KMS-11 (cell line): ENCODE data around the gene GPC1.

Source experiments
- H2AFZ ChIP-seq: fragments of 200-600 bp; sonication (generic); 2 replicates; pipeline ENCODE4 v1.6.1; 2016; ENCODE audit warnings: antibody characterized with exemption, mixed run types, low read depth
- H3K27ac ChIP-seq: fragments of 200-600 bp; sonication (generic); 2 replicates; pipeline ENCODE4 v1.6.1; 2016; ENCODE audit warnings: mild to moderate bottlenecking, mixed run types
- H3K27me3 ChIP-seq: fragments of 200-600 bp; sonication (generic); 2 replicates; pipeline ENCODE4 v1.6.1; 2017; ENCODE audit warnings: mild to moderate bottlenecking, low read depth, mixed run types, moderate library complexity; ENCODE audit not compliant: insufficient read depth
- H3K36me3 ChIP-seq: fragments of 200-600 bp; sonication (generic); 2 replicates; pipeline ENCODE4 v1.6.1; 2017; ENCODE audit warnings: mild to moderate bottlenecking, mixed run types; ENCODE audit not compliant: insufficient read depth
- H3K4me1 ChIP-seq: fragments of 200-600 bp; sonication (generic); 2 replicates; pipeline ENCODE4 v1.6.1; 2016; ENCODE audit warnings: mild to moderate bottlenecking, low read depth, mixed run types; ENCODE audit not compliant: poor library complexity, severe bottlenecking
- H3K4me2 ChIP-seq: fragments of 200-600 bp; sonication (generic); 2 replicates; pipeline ENCODE4 v1.7.0; 2016; ENCODE audit warnings: mild to moderate bottlenecking, mixed run types
- H3K4me3 ChIP-seq: fragments of 200-600 bp; sonication (generic); IDR thresholded peaks from 2 replicates; pipeline ENCODE4 v1.6.1; 2017; ENCODE audit warnings: low read depth, low read length, mixed read lengths; ENCODE audit not compliant: insufficient read depth
- H3K79me2 ChIP-seq: fragments of 200-600 bp; sonication (generic); 2 replicates; pipeline ENCODE4 v1.6.1; 2016; ENCODE audit warnings: low read depth, mixed run types; ENCODE audit not compliant: insufficient read depth
- H3K9ac ChIP-seq: fragments of 200-600 bp; sonication (generic); 2 replicates; pipeline ENCODE4 v1.6.1; 2016; ENCODE audit warnings: mild to moderate bottlenecking, mixed run types
- H4K20me1 ChIP-seq: fragments of 200-600 bp; sonication (generic); 2 replicates; pipeline ENCODE4 v1.6.1; 2016; ENCODE audit warnings: mild to moderate bottlenecking, mixed run types; ENCODE audit not compliant: insufficient read depth
- TF ChIP-seq, protein P1 (sequence below): fragments of 200-600 bp; sonication (generic); conservative IDR thresholded peaks from 2 replicates; pipeline ENCODE4 v1.6.1; 2017; ENCODE audit warnings: low read depth, mild to moderate bottlenecking, antibody characterized with exemption, low read length, moderate library complexity, mixed read lengths

GPC1 gene

DNA sequence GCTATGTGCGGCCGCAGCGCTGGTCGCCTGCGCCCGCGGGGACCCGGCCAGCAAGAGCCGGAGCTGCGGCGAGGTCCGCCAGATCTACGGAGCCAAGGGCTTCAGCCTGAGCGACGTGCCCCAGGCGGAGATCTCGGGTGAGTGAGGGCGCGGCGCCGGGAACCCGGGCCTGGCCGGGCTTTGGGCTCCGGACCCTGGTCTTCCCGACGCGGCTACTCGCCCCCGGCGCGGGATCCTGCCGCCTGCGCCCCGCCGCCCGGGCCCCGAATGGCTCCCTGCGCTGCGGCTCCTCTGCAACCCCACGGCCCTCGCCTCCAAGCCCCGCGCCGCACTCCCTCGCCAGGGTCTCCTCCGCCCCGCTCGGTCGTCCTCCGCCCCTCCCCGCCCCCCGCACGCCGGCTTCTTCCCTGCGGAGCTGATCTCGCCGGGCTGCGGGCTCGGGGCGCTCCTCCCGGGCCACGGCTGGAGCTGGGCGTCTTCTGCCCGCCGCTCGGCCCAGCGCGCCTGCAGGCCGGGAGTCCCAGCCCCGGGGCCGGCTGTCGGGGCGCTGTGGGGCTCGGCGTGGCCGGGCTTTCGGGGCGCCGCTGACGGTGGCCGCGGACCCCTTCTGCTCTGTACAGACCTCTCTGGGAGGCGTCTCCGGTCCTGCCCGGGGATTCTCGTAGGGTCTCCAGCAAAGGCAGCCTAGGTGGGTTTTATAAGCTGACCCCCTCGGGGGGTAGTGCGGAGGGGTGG lies 652 bp downstream of the GPC1 start:
- H3K4me3 ChIP-seq, result no peak overlapping the region
- H3K27ac ChIP-seq, result no peak overlapping the region
- no peaks in the 10 kb centered on the region for H3K36me3 ChIP-seq
- H3K4me2 ChIP-seq, result no peak overlapping the region
- H3K4me1 ChIP-seq, result no peaks in the 10 kb centered on the region
- H3K79me2 ChIP-seq, result no peaks in the 10 kb centered on the region
- no peaks in the 10 kb centered on the region for H4K20me1 ChIP-seq
- no peak overlapping the region for H3K9ac ChIP-seq
- TF ChIP-seq, protein P1, sequence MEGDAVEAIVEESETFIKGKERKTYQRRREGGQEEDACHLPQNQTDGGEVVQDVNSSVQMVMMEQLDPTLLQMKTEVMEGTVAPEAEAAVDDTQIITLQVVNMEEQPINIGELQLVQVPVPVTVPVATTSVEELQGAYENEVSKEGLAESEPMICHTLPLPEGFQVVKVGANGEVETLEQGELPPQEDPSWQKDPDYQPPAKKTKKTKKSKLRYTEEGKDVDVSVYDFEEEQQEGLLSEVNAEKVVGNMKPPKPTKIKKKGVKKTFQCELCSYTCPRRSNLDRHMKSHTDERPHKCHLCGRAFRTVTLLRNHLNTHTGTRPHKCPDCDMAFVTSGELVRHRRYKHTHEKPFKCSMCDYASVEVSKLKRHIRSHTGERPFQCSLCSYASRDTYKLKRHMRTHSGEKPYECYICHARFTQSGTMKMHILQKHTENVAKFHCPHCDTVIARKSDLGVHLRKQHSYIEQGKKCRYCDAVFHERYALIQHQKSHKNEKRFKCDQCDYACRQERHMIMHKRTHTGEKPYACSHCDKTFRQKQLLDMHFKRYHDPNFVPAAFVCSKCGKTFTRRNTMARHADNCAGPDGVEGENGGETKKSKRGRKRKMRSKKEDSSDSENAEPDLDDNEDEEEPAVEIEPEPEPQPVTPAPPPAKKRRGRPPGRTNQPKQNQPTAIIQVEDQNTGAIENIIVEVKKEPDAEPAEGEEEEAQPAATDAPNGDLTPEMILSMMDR, result no peak
- peaks cover 44% of the 10 kb centered on the region; the same call in 1 of the 2 replicates for H3K27me3 ChIP-seq
- H2AFZ ChIP-seq, result peak overlapping the region; percentile 61

DNA sequence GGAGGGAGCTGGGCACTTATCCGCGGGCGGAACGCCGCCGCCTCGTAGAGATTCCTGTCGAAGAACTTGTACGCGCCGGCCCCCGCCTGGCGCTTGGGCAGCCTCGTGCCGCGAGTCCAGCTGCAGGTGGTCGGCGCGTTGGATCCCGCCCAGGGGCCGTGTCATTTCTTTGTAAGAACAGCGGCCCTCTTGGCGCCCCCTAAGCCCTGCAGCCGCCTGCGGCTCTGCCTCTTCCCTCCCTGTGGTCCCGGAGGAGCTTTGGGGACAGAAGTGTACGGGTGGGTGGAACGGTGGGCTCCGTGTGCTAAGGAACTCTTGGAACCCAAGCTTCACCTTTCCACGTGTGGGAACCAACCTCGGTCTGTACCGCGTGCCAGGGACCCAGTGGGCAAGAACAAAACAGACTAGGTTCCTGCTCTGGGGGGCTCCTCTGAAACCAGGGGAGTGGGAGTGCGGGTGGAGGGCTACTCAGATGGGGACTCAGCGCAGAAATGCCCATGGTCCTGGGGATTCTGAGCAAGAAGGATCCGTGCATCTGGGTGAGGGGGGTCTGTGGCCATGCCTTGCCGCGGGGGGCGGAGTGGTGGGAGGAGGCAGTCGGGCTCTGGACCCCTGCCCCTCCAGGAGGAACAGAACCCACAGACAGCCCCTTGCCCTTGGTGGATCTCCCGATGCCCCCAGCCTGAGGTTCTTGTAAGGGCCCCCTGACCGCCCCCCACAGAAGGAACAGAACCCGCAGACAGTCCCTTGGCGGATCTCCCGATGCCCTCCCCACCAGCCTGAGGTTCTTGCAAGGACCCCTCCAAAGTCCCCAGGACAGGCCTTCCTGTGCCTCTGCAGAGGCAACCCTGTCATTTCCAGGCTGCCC lies 1.5 kb downstream of the GPC1 start:
- no peaks in the 10 kb centered on the region for H3K4me1 ChIP-seq
- no peaks in the 10 kb centered on the region for H3K79me2 ChIP-seq
- H3K9ac ChIP-seq, result no peak overlapping the region
- H3K27ac ChIP-seq, result no peak overlapping the region
- peaks cover 45% of the 10 kb centered on the region; the same call in 1 of the 2 replicates for H3K27me3 ChIP-seq
- H2AFZ ChIP-seq, result no peak overlapping the region
- no peaks in the 10 kb centered on the region for H3K36me3 ChIP-seq
- H4K20me1 ChIP-seq, result no peaks in the 10 kb centered on the region
- H3K4me3 ChIP-seq, result no peak overlapping the region
- TF ChIP-seq, protein P1, result no peak
- no peak overlapping the region for H3K4me2 ChIP-seq

DNA sequence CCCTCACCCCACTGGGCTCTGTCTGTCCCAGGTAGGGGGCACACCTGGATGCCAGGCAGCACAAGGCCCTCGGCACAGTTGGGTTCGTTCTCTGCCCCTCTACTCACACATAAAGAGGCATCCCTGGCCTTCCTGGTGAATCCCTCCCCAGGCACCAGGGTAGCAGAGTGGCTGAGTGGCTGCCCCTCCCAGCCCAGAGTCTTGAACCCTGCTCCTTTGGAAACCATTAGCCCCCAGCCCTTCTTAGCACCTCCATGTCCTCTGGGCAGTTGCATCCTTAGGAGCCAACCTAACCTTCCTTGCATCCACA lies 2.0 kb downstream of the GPC1 start:
- Histone ChIP-seq H3K4me2 (no peak overlapping the region), H3K27me3 (peaks cover 50% of the 10 kb centered on the region; the same call in 1 of the 2 replicates), H3K4me1 (no peaks in the 10 kb centered on the region), H2AFZ (no peak overlapping the region), H3K4me3 (no peak overlapping the region), H3K79me2 (no peaks in the 10 kb centered on the region), H4K20me1 (no peaks in the 10 kb centered on the region), H3K27ac (no peak overlapping the region), H3K36me3 (no peaks in the 10 kb centered on the region), H3K9ac (no peak overlapping the region)
- TF ChIP-seq, protein P1, result no peak

DNA sequence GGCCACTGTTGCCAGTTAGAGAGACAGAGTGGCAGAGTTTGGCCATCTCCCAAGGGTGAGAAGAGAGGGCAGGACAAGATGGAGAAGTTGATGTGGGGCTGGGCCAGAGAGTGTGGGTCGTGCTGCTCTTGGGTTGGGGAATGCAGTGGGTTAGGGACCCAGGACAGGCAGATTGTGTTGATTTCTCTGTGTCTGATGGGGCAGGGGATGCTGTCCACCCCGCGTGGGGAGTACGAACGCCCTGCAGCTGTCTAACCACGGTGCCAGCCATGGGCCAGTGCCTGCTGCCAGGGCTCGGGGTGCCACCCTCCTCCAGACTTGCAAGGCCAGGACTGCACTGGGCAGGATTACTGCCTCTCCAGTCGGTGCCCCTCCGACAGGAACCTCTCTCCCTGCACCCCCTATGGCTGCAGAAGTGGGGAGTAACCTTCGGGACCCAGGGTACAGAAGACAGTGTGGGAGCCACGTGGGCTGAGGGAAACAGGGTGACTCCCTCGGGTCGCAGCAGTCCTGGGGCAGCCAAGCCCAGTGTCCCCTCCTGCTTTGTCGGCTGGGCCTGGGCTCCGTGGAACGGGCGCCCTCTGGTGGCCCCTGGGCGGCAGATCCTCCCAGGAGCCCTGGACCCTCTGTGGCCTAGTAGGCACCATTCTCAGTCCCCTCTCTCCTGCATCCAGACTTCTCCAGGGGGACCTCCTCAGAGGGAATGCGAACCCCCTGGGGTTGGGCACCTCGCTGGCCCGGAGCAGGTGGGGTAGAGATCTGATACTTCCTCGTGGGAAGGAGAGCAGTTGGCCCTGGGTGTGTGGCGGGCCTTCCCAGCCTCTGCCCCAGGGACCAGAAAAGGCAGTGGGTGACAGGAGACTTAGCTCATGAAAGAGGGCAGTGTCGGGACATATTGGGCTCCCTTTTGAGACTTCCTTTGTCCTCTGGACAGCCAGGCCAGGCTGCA lies 2.7 kb downstream of the GPC1 start:
- TF ChIP-seq, protein P1, result peak; percentile 79
- Histone ChIP-seq H3K79me2 (no peaks in the 10 kb centered on the region), H3K4me3 (no peak overlapping the region), H4K20me1 (no peaks in the 10 kb centered on the region), H3K4me2 (no peak overlapping the region), H3K36me3 (no peaks in the 10 kb centered on the region), H3K27ac (no peak overlapping the region), H3K4me1 (no peaks in the 10 kb centered on the region), H3K9ac (no peak overlapping the region), H3K27me3 (peaks cover 53% of the 10 kb centered on the region; the same call in 1 of the 2 replicates), H2AFZ (no peak overlapping the region)
